Measurements from ENCODE around the gene TRAF3IP3.

Gene TRAF3IP3

GRCh38 chr1:209802780-209803152, 46.9 kb downstream of the TRAF3IP3 start:
- TF ChIP-seq REST (IDR thresholded peaks at IDR 0.05; ENCODE audit: low read depth) (no peak), FOXM1 (IDR thresholded peaks at IDR 0.05; ENCODE audit: borderline replicate concordance, low read depth) (no peak), USF1 (IDR thresholded peaks at IDR 0.05) (no peak)

- TF ChIP-seq CEBPB (IDR thresholded peaks at IDR 0.05) (no peak), YY1 (IDR thresholded peaks at IDR 0.05; ENCODE audit: low read depth) (no peak), CREB1 (IDR thresholded peaks at IDR 0.05; ENCODE audit: low read depth) (no peak), TEAD4 (IDR thresholded peaks at IDR 0.05) (no peak), TAF1 (IDR thresholded peaks at IDR 0.05; ENCODE audit: low read depth) (no peak), EP300 (IDR thresholded peaks at IDR 0.05; ENCODE audit: borderline replicate concordance) (no peak), ZBTB7A (IDR thresholded peaks at IDR 0.05; ENCODE audit: low read depth) (no peak), MAX (IDR thresholded peaks at IDR 0.05) (no peak), TCF12 (IDR thresholded peaks at IDR 0.05; ENCODE audit: low read depth) (no peak), RAD21 (IDR thresholded peaks at IDR 0.05; ENCODE audit: low read depth) (no peak), FOXM1 (IDR thresholded peaks at IDR 0.05; ENCODE audit: borderline replicate concordance, low read depth) (no peak), NFIC (IDR thresholded peaks at IDR 0.05) (no peak), USF1 (IDR thresholded peaks at IDR 0.05) (no peak), EGR1 (IDR thresholded peaks at IDR 0.05) (no peak), REST (IDR thresholded peaks at IDR 0.05; ENCODE audit: low read depth) (no peak)
Measured at GRCh38 chr1:209803568-209803967, 47.7 kb downstream of the TRAF3IP3 start.

- TF ChIP-seq CREB1 (IDR thresholded peaks at IDR 0.05; ENCODE audit: low read depth): no peak
Measured at GRCh38 chr1:209805341-209805781, 49.5 kb downstream of the TRAF3IP3 start.

GRCh38 chr1:209805875-209806760, 50.3 kb downstream of the TRAF3IP3 start, which contains the start of gene IRF6:
Gene IRF6 (minus strand): TSS chr1:209806142. CDS start chr1:209801413, 4,729 bp downstream.
- TF ChIP-seq TEAD4 (IDR thresholded peaks at IDR 0.05): 0 out of 2 replicates have a peak, but pooled peaks have one; percentile 21
- TF ChIP-seq ZBTB7A (IDR thresholded peaks at IDR 0.05; ENCODE audit: low read depth): peak; percentile 86; the same call in 1 of the 2 replicates
- TF ChIP-seq MAX (IDR thresholded peaks at IDR 0.05): peak; percentile 12; the same call in 1 of the 2 replicates
- no peak for TF ChIP-seq RAD21 (IDR thresholded peaks at IDR 0.05; ENCODE audit: low read depth)
- TF ChIP-seq EGR1 (IDR thresholded peaks at IDR 0.05): no peak
- no peak for TF ChIP-seq CEBPB (IDR thresholded peaks at IDR 0.05)
- no peak for TF ChIP-seq NFIC (IDR thresholded peaks at IDR 0.05)
- TF ChIP-seq TCF12 (IDR thresholded peaks at IDR 0.05; ENCODE audit: low read depth): peak; percentile 58; the same call in 1 of the 2 replicates
- no peak for TF ChIP-seq FOXM1 (IDR thresholded peaks at IDR 0.05; ENCODE audit: borderline replicate concordance, low read depth)
- TF ChIP-seq TAF1 (IDR thresholded peaks at IDR 0.05; ENCODE audit: low read depth): peak; percentile 79
- no peak for TF ChIP-seq REST (IDR thresholded peaks at IDR 0.05; ENCODE audit: low read depth)
- TF ChIP-seq CREB1 (IDR thresholded peaks at IDR 0.05; ENCODE audit: low read depth): peak; percentile 47; the same call in 1 of the 2 replicates
